Lower leg skin (tissue), 3 donors: ENCODE results near the gene SLC38A11.

ENCODE experiments used
- CTCF ChIP-seq, 3 donors: fragments of 450-650 bp; IDR thresholded peaks; one replicate each; pipeline ENCODE4 v1.5.1; 2016; ENCODE audit warnings: antibody characterized with exemption in 3 of 3, mild to moderate bottlenecking in 3 of 3, moderate library complexity in 2 of 3
- POLR2A ChIP-seq, 2 donors: fragments of 450-650 bp; IDR thresholded peaks; one replicate each; pipeline ENCODE4 v1.6.1; 2016 to 2017; ENCODE audit warnings: antibody characterized with exemption in 2 of 2, mild to moderate bottlenecking in 1 of 2, moderate library complexity in 1 of 2

DNA sequence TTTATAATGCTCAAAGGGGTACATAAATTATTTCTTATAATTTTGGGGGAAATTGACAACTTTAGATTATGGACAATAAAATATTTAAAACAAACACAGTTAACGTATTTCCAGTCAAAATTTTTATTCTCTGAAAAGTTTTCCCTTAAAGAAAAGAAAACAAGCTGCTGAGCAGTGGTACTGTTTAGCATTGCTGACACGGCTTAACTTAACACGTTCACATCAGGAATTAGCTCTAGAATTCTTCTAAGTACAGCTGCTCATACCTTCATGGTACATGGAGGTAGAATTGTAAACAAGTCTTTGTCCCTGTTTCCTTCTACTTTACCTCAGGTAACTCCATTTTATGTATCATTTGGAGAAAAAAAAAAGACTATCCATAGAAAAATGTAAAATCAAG lies 2.0 kb downstream of the SLC38A11 start:
- TF ChIP-seq CTCF (IDR thresholded peaks at IDR 0.05) (no peak), POLR2A (IDR thresholded peaks at IDR 0.05) (no peak)
